Neural cell (in vitro differentiated cells): ENCODE data around the gene POU6F2.

Source experiments
- CTCF ChIP-seq: fragments of 450-650 bp; IDR thresholded peaks from 2 replicates; pipeline ENCODE4 v1.5.1; 2014; ENCODE audit warnings: antibody characterized with exemption, mild to moderate bottlenecking, moderate library complexity; ENCODE audit not compliant: poor library complexity, severe bottlenecking
- EP300 ChIP-seq: fragments of 450-650 bp; conservative IDR thresholded peaks from 2 replicates; pipeline ENCODE4 v1.6.1; 2014; ENCODE audit warnings: antibody characterized with exemption, mild to moderate bottlenecking, moderate library complexity; ENCODE audit not compliant: poor library complexity, severe bottlenecking

GRCh38 chr7:39406467-39406866 lies 428.8 kb downstream of the POU6F2 start:
- TF ChIP-seq CTCF: no peak
- TF ChIP-seq EP300: no peak
